ENCODE measurements around the gene BCL2L12. TPM values are rescaled to one million over a fixed set of nuclear protein-coding genes. Genes with fewer than 3 reads are reported as not detected.

Gene BCL2L12
- total RNA-seq, 4 donors from 2014 or later: 4.4 to 12.9 (median 5.8) TPM

- H3K4me1 ChIP-seq: peaks cover 15 to 40% (median 17%) of the 10 kb centered on the region in 3 donors
- intact Hi-C loops (cut with DNase I): no loop called here
- no peak for DNase-seq
- no peaks in the 10 kb centered on the region for H3K27me3 ChIP-seq
- H3K36me3 ChIP-seq: peaks cover 8 to 67% (median 21%) of the 10 kb centered on the region in 3 donors
- WGBS, 2 donors: 88 to 100% methylated on average over 2 to 4 of the region's 13 CpGs
- no peak overlapping the region for H3K27ac ChIP-seq
- TF ChIP-seq POLR2A (IDR thresholded peaks at IDR 0.05) (no peak), CTCF (IDR thresholded peaks at IDR 0.05) (no peak)
- H3K4me3 ChIP-seq: no peak overlapping the region
- H3K9me3 ChIP-seq: no peaks in the 10 kb centered on the region
Observed at GRCh38 chr19:49645995-49646394, 19.7 kb upstream of the BCL2L12 start.

- intact Hi-C loops (cut with DNase I): no loop called here
- no peak for TF ChIP-seq POLR2A (IDR thresholded peaks at IDR 0.05)
- no peak for TF ChIP-seq CTCF (IDR thresholded peaks at IDR 0.05)
- Histone ChIP-seq H3K4me1 (peaks cover 9 to 34% (median 14%) of the 10 kb centered on the region in 3 donors), H3K27me3 (no peaks in the 10 kb centered on the region), H3K36me3 (peaks cover 13 to 73% (median 26%) of the 10 kb centered on the region in 3 donors), H3K4me3 (no peak overlapping the region), H3K27ac (no peak overlapping the region), H3K9me3 (no peaks in the 10 kb centered on the region)
- 93 to 94% methylated on average over 4 to 12 of the region's 17 CpGs for WGBS, 2 donors
- DNase-seq: no peak
Observed at GRCh38 chr19:49646586-49646985, 19.1 kb upstream of the BCL2L12 start.

GRCh38 chr19:49651029-49651819 lies 14.5 kb upstream of the BCL2L12 start:
- Histone ChIP-seq H3K9me3 (no peaks in the 10 kb centered on the region), H3K27me3 (no peaks in the 10 kb centered on the region), H3K27ac (no peak overlapping the region), H3K36me3 (peaks cover 49 to 100% (median 66%) of the 10 kb centered on the region in 3 donors), H3K4me1 (no peaks in the 10 kb centered on the region), H3K4me3 (no peak overlapping the region)
- intact Hi-C loops (cut with DNase I): no loop called here
- no peak for DNase-seq
- WGBS, 2 donors: 94 to 96% methylated on average over 6 to 16 of the region's 72 CpGs
- TF ChIP-seq CTCF (IDR thresholded peaks at IDR 0.05) (no peak), POLR2A (IDR thresholded peaks at IDR 0.05) (no peak)

GRCh38 chr19:49651820-49652550 lies 13.7 kb upstream of the BCL2L12 start:
- TF ChIP-seq POLR2A (IDR thresholded peaks at IDR 0.05): no peak
- no peak for TF ChIP-seq CTCF (IDR thresholded peaks at IDR 0.05)
- WGBS, 2 donors: 95% methylated on average over 42 of the region's 110 CpGs
- DNase-seq: no peak
- peaks cover 47 to 100% (median 68%) of the 10 kb centered on the region in 3 donors for H3K36me3 ChIP-seq
- intact Hi-C loops (cut with DNase I): no loop called here
- H3K9me3 ChIP-seq: no peaks in the 10 kb centered on the region
- no peaks in the 10 kb centered on the region for H3K4me1 ChIP-seq
- H3K4me3 ChIP-seq: no peak overlapping the region
- no peak overlapping the region for H3K27ac ChIP-seq
- no peaks in the 10 kb centered on the region for H3K27me3 ChIP-seq

Data from esophagus squamous epithelium (tissue), 5 donors.